NCI-H187 (cell line): ENCODE data around the gene RSPH10B.
"Not testable (repeated sequence)": the region's sequence is repeated elsewhere in the genome, so short reads cannot be mapped to it uniquely, and the experiment has no call there.

Experiments used
- DNase-seq, 2 experiments: peaks; one replicate each; lab custom pipeline; 2025; lab: John Stamatoyannopoulos, UW

The RSPH10B gene

DNA sequence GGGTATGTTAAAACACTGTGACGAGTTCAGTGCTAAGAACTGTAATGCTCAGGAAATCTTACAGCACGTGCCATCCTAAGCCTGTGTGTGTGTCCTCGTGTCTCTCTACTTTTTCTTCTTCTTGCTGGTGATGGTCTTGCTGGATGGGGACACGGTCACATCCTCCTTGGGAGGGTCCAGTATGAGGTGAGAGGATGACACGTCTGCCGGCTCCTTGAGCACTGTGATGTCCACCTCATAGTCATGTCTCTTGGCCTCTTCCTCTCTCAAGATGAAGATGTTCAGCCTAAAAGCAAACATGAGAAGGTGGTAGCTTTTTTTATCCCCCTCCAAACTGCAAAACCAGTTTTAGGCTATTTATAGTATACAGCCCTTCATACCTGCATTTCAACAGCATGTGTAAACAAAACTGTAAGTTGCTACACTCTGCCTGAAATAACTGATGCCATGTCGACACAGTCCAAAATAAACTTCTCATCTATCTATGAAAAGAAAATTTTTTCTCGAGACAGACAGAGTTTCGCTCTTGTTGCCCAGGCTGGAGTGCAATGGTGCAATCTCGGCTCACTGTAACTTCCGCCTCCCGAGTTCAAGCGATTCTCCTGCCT, 44.1 kb downstream of the RSPH10B start:
- not testable (repeated sequence) for DNase-seq

DNA sequence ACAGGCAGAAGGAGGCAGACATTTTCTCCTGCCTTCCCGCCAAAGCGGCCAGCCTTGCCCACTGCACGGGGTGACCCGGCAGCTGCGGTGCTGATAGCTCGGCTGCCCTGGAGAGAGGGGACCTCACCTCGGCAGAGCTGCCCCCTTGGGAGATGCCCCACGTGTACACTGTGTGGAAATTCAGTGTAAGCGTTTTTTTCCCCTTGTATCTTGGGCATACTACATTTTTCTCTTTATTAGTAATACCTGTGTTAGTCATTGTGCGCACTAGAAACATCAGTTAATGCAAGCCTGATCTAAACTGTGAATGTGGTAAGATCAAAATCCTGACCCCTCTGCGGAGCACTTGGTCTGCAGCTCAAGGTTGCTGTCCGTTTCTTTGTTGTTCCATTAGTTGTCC, 45.9 kb downstream of the RSPH10B start:
- not testable (repeated sequence) for DNase-seq

DNA sequence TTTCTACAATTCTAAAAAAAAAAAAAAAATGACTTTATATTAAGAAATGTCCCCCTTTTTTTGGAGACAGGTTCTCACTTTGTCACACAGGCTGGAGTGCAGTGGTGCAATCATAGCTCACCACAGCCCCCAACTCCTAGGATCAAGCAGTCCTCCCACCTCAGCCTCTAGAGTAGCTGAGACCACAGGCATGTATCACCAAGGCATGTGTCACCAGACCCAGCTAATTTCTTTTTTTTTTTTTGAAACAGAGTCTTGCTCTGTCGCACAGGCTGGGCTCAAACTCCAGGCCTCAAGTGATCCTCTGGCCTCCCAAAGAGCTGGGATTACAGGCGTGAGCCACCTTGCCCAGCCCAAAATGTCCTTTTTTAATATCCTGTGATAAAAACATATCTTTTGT, 46.3 kb downstream of the RSPH10B start:
- DNase-seq: not testable (repeated sequence)

DNA sequence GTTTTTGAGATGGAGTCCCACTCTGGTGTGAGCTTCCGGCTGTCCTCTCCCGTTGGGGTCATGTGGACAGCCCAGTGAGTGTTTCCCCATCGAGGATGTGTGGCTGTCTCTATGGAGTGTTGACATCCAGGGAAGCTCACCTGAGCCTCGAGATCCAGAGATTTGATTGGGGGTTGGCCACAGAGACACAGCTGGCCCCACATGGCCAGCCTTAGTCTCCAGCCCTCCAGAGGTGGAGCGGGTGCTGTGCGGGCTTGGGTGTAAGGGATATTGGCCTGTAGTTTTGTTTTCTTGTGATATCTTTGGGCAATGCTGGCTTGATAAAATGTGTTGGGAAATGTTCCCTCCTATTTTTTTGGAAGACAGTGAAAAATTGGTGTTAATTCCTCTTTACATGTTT, 54.0 kb downstream of the RSPH10B start:
- DNase-seq: not testable (repeated sequence)

DNA sequence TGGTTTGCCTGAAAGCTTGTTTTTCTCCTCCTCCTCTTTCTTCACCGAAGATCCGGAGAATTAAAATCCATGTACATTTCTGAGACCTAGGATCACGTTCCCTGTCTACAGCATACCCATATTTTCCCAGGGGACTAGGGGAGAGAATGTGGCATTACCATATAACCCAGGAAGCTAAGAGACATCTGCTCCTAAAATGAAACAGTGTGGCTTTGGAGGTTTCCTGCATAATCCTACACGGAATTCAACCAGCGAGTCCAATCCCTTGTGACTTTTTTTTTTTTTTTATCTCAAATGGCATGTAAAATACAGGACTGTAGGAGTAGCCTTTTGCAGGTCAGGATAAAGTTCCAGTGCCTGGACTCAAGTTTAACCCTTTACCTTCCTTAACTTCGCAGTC, 61.7 kb downstream of the RSPH10B start:
- DNase-seq: not testable (repeated sequence)

DNA sequence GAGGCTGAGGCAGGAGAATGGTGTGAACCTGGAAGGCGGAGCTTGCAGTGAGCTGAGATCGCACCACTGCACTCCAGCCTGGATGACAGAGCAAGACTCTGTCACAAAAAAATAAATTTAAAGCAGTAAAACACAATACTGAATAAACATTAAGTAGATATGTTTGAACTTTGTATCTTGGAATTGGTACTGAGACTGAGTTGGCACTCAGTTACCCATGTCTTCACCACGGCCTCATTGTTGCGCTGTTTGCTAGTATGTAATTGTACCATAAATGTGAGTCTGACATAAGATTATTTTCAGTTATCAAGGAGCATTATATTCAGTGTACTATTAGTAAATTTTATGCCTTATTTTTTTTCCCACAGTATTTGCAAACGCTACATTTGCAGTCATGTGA, 65.8 kb downstream of the RSPH10B start:
- not testable (repeated sequence) for DNase-seq

DNA sequence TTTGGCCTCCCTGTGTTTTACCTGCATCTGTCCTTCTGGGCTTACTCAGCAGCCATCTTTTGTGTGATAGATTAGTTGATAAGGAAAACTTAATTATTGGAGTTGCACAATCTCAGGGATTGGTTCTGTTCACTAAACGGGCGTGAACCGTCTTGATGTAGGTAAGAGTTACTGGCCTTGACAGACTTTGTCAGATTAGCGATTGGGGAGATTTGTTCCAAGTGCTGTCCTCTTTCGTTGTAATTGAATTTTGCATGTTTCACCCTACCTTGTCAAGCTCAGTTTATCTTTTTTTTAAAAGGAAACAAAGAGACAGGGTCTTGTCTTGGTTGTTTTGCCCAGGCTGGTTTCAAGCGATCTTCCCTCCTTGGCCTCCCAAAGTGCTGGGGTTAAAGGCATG, 67.5 kb downstream of the RSPH10B start:
- DNase-seq: not testable (repeated sequence)

DNA sequence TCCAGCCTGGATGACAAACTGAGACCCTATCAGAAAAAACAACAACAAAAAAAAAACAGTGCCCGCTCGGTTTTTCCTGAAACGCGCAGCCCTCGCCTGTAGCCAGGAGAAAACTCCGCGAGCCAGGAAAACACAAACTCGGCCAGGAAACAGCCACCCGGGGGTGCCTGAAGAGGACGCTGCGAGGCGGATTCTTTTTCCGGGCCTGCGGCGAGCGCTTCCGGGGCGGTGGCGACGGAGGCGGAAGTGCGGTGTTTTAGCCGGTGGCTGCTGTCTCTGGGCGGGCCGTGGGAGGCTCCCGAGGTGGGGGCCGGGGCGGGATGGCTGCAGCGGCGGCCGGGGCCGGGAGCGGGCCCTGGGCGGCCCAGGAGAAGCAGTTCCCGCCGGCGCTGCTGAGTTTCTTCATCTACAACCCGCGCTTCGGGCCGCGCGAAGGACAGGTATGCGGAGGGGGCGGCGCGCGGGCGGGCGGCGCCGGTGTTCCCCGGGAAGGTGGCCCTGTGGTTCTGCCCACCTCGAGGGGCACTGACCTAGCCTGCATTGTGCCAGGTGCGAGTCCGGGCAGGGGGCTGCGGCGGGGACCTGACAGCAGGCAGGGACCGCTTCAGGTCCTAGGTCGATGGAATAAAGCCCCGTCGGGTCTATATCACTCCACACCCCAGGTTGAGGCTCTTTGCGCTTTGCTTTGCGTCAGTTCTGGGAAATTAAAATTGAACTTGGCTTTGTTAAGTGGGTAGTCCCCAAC, 71.8 kb downstream of the RSPH10B start, which contains the start of gene CCZ1:
TSS of gene CCZ1 (plus strand) at position 254 of the 745 bp plus-strand sequence. CDS start at position 321, 67 bp downstream.
- DNase-seq: peak in 1 of 2 experiments; percentile 17

DNA sequence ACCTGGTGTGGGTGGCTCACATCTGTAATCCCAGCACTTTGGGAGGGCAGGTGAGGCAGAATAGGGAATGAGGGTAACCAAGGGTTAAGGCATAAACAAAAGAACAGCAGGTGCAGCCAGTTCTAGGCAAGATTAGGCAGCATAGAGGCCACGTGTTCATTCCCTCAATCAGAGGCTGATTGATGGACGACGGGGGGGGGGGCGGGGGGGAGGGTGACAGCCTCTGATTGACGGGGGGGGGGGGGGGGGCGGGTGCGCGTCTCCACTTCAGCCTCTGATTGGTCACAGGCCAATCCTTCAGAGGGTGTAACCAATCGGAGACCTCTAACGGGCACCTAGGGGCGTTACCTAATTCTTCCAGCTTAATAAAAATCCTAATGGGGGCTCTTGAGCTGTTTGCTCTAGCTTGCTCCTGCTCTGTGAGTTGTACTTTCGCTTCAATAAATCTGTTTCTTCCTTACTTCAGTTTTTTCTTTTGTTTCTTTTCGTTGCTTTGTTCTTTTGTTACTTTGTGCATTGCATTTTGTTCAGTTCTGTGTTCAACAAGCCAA, 73.0 kb downstream of the RSPH10B start:
- not testable (repeated sequence) for DNase-seq

DNA sequence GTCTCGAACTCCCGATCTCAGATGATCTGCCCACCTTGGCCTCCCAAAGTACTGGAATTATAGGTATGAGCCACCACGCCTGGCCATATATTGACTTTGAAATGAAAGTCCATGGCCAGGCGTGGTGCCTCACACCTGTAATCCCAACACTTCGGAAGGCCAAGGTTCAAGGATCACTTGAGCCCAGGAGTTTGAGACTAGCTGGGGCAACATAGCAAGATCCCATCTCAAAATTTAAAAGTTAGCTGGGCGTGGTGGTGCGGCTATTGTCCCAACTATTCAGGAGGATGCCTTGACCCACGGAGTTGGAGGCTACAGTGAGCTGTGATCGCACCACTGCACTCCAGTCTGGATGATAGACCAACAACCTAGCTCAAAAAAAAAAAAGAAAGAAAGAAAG, 78.0 kb downstream of the RSPH10B start:
- DNase-seq: no peak

DNA sequence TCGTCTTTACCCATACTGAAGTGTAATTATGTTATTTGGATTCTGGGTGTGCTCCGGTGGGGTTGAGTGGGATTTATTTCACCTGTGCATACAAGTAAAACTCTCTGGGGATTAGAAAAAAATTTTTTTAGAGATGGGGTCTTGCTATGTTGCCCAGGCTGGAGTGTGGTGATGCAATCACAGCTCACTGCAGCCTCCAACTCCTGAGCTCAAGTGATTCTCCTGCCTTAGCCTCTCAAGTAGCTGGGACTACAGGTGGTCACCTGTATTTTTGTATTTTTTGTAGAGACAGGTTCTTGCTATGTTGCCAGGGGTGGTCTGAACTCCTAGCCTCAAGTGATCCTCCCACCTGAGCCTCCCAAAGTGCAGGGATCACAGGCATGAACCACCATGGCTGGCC, 80.2 kb downstream of the RSPH10B start:
- not testable (repeated sequence) for DNase-seq

DNA sequence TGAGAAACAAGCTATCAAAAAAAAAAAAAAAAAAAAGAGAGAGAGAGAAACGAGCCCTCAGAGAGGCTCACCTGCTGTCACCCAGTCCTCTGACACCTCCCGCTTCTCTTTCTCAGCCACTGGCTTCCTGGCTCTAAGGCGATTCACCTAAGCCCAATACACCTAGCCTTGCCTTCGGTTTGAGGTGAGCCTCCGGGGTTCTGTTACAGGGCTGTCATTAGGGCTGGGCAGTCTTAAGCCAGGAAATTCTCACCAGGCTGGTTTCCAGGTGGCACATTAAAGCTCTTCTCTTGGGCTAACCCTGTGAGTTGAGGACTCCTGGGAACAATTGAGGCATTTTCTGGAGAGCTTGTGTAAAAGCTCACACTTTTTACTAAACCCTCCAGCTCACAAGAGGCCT, 82.5 kb downstream of the RSPH10B start:
- DNase-seq: peak; percentile 48 to 49

DNA sequence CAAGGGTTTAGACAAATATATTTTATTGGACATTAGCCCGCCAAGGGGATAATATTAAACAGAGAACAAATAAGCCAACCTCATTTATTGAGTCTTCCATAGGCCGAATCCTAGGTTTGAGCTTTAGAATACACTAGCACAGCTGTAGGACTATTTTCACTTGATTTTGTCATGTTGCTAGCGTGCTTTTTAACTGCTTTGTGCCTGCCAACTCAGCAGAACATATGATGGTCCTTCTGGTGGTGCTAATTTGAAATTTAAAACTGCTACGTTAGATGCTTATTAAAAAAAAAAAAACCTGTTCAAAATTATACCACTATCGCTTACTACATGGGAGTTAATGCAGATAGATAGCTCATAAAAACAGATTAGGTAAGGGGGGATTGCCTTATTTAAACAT, 86.1 kb downstream of the RSPH10B start:
- DNase-seq: not testable (repeated sequence)

DNA sequence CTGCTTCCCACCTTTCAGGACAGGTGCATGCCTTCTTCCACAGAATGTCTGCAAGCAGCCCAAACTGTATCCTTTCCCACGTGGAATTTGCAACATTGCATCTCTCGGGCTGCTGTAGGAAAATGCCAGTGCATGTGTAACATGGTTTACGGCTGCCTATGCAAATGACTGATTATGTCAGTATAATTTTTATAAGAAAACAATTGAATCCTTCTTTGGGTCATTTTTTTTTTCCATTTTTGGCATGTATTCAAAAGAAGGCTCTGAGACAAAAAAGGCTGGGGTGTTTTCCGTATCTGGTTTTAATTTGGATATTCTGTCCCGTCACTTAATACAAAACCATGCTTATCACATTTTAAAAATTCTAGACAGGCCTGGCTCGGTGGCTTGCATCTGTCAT, 90.4 kb downstream of the RSPH10B start:
- not testable (repeated sequence) for DNase-seq

DNA sequence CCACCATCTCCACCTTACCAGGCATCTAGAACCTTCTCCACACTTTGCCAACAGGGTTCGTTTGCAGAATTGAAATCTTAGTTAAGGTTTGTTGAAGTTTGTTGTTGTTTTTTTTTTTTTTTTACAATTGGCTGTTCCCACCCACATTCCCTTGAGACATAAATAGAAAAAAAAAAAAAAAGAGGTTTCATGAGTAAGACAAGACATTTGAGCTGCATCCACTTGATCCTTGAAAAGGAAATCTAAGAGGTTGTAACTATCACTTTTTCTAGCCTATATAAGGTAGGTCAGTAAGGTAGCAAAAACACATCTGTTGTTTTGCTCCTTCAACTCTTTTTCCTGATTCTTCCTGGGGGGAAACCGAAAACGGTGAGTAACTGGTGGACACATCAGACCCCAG, 90.9 kb downstream of the RSPH10B start:
- not testable (repeated sequence) for DNase-seq
